Transverse colon (tissue), 3 donors: Measurements from ENCODE around the gene EFEMP2.

Source experiments
- CTCF ChIP-seq, 5 experiments: fragments of 200-600 bp in 3 of 5; fragments of 450-650 bp in 2 of 5; sonication (generic) in 3 of 5; IDR thresholded peaks; 1 replicate in 2 of 5; 2 replicates in 3 of 5; pipeline ENCODE4 v1.5.1; 2016 to 2017; ENCODE audit warnings: antibody characterized with exemption in 5 of 5, inconsistent platforms in 3 of 5, mild to moderate bottlenecking in 2 of 5, moderate library complexity in 1 of 5
- POLR2A ChIP-seq: fragments of 450-650 bp; IDR thresholded peaks from one replicate; pipeline ENCODE4 v1.6.1; 2016; ENCODE audit warnings: antibody characterized with exemption, mild to moderate bottlenecking, moderate library complexity

GRCh38 chr11:65906602-65907001, 34.0 kb upstream of the EFEMP2 start:
- TF ChIP-seq POLR2A (no peak), CTCF (IDR thresholded peaks at IDR 0.05) (no peak)
